ENCODE measurements around the gene FRK.

FRK gene

DNA sequence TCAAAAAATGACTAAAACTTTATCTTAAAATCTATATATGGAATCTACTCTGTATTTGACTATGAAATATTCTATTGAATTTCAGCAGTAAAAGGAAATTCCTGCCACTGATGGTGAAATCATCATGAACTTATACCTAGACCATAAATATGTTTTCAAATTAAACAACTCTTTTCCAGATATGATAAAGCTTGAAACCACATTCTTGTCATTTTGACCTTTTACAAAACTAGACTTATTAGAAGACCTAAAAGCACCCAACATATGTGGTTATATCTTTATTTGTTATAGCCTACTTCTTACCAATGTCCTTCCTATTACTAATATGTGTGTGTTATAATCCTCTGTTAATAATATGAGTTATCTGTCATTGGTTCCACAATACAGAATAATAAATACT is 35.3 kb downstream of the FRK start:
- H3K4me3 ChIP-seq (replicated peaks; ENCODE audit: low read depth, low read length): no peak overlapping the region
- no peak for DNase-seq (ENCODE audit: low read depth)
- TF ChIP-seq, protein P1, sequence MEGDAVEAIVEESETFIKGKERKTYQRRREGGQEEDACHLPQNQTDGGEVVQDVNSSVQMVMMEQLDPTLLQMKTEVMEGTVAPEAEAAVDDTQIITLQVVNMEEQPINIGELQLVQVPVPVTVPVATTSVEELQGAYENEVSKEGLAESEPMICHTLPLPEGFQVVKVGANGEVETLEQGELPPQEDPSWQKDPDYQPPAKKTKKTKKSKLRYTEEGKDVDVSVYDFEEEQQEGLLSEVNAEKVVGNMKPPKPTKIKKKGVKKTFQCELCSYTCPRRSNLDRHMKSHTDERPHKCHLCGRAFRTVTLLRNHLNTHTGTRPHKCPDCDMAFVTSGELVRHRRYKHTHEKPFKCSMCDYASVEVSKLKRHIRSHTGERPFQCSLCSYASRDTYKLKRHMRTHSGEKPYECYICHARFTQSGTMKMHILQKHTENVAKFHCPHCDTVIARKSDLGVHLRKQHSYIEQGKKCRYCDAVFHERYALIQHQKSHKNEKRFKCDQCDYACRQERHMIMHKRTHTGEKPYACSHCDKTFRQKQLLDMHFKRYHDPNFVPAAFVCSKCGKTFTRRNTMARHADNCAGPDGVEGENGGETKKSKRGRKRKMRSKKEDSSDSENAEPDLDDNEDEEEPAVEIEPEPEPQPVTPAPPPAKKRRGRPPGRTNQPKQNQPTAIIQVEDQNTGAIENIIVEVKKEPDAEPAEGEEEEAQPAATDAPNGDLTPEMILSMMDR (IDR thresholded peaks at IDR 0.05; ENCODE audit: low read length, missing control alignments): no peak

DNA sequence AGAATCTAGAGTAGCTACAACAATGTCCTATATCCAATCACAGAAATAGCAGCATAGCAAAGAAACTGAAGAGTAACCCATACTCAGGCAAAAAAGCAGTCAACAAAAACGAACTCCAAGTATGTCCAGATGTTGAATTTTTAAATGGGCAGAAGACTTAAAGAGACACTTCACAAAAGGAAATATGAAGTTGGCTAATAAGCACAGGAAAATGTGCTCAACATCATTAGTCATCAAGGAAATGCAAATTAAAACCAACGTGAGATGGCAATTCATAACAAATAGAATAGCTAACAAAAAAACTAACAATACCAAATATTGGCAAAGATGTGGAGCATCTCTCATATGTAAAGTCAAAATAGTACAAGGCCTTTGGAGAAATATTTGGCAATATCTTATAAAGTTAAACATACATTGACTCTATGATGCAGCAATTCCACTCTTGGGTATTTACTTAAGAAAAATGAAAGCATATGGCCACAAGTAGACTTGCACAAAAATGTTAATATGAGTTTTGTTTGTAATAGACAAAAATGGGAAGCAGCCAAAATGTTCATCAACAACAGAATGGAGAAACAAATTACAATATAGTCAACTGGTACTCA is 37.7 kb downstream of the FRK start:
- no peak overlapping the region for H3K4me3 ChIP-seq (replicated peaks; ENCODE audit: low read depth, low read length)
- no peak for DNase-seq (ENCODE audit: low read depth)
- TF ChIP-seq, protein P1 (IDR thresholded peaks at IDR 0.05; ENCODE audit: low read length, missing control alignments): no peak

DNA sequence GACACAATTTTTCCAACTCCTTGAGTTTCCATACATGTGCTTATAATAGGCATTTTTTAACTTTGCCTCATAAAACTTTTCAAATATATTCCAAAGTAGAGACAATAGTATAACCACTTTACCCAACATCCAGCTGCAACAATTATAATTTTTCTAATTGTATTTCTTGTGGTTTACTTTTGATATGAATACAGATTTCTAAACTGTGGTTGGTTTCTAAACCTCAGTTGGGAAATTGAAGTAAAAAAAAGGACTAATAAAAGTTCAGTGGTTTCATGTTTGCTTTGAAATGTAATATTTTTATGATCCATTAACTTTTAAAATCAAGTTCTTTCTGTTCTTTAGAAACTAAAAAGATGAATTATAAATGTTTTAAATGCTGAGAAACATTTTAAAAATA is 40.0 kb downstream of the FRK start:
- DNase-seq (ENCODE audit: low read depth): no peak
- no peak overlapping the region for H3K4me3 ChIP-seq (replicated peaks; ENCODE audit: low read depth, low read length)
- TF ChIP-seq, protein P1 (IDR thresholded peaks at IDR 0.05; ENCODE audit: low read length, missing control alignments): no peak

DNA sequence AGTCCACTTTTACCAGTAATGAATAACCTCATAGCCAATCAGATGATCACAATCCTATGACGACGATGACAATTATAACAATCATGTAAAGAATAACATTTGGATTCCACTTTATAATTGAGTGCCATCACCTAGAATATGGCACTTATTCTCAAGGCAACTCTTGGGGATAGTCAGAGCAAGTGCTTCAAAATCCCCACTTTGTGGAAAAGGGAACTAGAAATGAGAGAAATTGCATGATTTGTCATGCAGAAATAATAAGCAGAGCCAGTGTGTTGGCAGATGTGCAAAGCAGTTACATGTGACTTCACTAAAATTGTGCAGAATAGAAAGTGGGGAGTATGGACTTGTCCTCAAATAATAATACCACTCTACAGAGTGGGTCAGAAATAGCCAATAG is 41.3 kb downstream of the FRK start:
- TF ChIP-seq, protein P1 (IDR thresholded peaks at IDR 0.05; ENCODE audit: low read length, missing control alignments): no peak
- no peak overlapping the region for H3K4me3 ChIP-seq (replicated peaks; ENCODE audit: low read depth, low read length)

DNA sequence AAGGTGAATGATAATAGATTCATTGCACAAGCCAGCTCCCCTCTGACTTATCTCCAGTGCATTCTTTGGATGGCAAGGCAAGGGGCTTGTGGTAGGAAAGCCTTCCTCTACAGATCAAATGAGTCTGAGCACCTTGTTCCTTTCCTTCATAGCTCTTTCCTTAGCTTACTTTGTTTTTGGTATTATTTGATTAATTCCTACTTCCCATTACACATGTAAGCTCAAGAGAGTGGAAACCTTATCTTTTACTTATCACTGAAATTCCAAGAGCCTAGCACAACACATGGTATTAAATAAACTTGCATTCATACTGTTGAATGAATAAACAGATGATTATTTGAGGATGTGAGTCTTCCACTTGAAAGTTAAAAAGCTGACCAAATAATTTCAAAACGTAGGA is 41.7 kb downstream of the FRK start:
- DNase-seq (ENCODE audit: low read depth): no peak
- H3K4me3 ChIP-seq (replicated peaks; ENCODE audit: low read depth, low read length): no peak overlapping the region
- TF ChIP-seq, protein P1 (IDR thresholded peaks at IDR 0.05; ENCODE audit: low read length, missing control alignments): no peak

More for the DNA sequence above, 41.3 kb downstream of the FRK start:
- DNase-seq (ENCODE audit: low read depth): no peak

DNA sequence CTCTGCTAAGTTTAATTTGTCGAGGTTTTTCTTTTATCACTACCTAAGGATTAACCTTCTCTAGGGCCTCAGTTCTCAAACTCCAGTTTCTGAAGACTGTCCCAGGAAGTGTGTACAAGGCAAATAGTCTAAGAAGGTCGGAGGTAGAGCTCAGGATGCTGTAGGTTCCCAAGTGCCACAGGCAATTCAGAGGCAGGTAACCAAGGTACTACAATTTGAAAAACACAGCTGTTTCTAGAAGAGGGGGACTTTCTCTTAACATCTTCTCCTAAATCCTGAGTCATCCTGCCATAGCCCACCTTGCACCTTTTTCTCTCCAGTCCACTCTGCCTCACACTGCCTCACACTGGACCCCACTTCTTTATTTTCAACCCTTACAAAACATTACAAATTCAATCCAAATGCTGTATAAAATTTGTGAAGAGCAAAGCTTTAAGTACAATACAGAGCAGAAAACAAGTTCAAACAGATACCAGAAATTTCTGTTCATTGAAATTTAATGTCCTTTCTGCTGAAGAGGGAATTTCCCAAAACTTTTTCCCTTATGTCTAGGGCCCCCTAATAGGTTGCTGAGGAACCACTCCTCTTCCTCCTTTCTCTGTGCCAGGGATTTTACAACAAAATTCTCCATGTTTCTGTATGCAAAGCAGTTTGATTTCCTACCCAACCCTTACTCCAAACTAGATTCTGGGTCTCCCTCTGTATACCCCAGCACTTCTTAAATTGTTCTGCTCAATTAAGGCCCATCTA is 43.0 kb downstream of the FRK start:
- DNase-seq (ENCODE audit: low read depth): no peak
- TF ChIP-seq, protein P1 (IDR thresholded peaks at IDR 0.05; ENCODE audit: low read length, missing control alignments): no peak
- no peak overlapping the region for H3K4me3 ChIP-seq (replicated peaks; ENCODE audit: low read depth, low read length)

Measured in fibroblast of pulmonary artery (primary cell).